ENCODE results near the gene RABGAP1L.

RABGAP1L gene

DNA sequence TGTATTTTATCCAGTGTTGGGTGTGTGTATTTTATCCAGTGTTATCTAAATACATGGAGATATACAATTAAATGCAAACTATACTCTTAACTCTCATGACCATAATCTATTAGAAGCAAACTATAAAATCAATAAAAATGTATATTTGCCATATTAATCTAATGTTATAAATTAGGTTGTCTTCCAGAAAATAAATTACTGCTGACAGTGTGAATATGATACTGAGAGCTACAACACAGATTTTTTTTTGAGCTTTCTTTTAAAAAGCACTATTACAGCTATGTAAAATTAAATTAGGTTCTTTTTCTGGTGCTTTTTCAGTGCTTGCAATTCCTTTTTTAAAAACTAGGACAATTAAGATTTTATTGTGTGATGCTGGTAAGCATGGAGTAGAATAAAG lies 269.4 kb downstream of the RABGAP1L start:
- TF ChIP-seq, protein P1, sequence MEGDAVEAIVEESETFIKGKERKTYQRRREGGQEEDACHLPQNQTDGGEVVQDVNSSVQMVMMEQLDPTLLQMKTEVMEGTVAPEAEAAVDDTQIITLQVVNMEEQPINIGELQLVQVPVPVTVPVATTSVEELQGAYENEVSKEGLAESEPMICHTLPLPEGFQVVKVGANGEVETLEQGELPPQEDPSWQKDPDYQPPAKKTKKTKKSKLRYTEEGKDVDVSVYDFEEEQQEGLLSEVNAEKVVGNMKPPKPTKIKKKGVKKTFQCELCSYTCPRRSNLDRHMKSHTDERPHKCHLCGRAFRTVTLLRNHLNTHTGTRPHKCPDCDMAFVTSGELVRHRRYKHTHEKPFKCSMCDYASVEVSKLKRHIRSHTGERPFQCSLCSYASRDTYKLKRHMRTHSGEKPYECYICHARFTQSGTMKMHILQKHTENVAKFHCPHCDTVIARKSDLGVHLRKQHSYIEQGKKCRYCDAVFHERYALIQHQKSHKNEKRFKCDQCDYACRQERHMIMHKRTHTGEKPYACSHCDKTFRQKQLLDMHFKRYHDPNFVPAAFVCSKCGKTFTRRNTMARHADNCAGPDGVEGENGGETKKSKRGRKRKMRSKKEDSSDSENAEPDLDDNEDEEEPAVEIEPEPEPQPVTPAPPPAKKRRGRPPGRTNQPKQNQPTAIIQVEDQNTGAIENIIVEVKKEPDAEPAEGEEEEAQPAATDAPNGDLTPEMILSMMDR (IDR thresholded peaks at IDR 0.05; ENCODE audit: insufficient read depth, low read depth, low read length, missing control alignments): no peak
- H3K4me3 ChIP-seq (ENCODE audit: low read length): no peak overlapping the region
- no peak for DNase-seq (ENCODE audit: low read depth)

DNA sequence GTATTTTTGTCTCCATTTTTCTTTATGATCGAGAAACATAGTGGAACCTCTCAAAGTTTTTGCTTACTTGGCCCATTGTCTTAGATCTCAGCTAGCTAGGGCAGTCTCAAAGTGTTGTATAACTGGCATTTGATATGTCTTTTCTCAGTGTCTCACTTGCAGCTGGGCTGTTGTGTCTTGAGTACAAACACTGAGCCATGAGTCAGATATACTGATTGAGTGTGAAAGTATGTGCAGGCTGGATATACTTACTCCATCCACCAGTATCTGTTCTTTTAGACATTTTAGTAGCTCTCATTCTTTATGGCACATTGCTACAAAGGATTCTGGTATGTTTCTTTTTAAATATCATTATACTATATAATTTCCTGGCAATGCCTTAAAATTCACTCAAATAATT lies 274.1 kb downstream of the RABGAP1L start:
- no peak overlapping the region for H3K4me3 ChIP-seq (ENCODE audit: low read length)
- DNase-seq (ENCODE audit: low read depth): peak; percentile 76
- TF ChIP-seq, protein P1 (IDR thresholded peaks at IDR 0.05; ENCODE audit: insufficient read depth, low read depth, low read length, missing control alignments): no peak

DNA sequence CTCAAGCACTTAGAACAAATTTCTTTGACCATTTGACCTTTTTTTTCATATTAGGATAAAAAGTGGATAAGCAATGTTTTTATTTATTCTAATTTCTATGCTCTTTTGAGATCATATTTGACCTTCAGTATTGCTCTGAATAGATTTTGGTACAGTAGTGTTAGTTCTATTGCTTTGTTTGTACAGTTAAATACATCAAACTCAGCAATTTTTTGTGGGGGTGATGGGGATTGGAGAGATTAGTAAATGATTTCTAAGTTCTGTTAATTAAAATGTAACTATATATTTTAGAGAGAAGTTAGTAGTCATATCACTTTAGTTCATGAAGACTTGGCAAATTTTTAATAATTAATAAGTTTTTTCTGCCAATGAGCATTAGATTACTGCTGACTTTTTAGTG lies 286.0 kb downstream of the RABGAP1L start:
- TF ChIP-seq, protein P1 (IDR thresholded peaks at IDR 0.05; ENCODE audit: insufficient read depth, low read depth, low read length, missing control alignments): no peak
- H3K4me3 ChIP-seq (ENCODE audit: low read length): no peak overlapping the region
- no peak for DNase-seq (ENCODE audit: low read depth)

DNA sequence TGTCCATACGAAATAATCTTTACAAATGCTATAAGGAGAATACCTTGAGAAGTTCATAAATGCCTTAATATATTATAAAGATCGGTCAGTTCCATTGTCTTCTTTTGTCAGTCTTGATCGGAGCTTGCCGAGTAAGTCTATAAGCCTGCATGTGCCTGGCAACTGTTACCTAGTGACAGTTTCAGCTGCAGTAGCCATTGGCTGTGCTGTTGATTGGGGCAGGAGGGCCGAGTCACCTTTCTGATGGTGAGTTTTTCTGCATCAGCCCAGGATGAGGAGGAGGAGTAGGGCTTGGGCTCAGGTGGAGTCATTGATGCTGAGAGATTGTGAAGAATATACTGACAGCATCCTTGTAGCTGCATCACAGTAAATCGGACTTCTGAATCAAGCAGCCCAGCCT lies 286.5 kb downstream of the RABGAP1L start:
- H3K4me3 ChIP-seq (ENCODE audit: low read length): no peak overlapping the region
- TF ChIP-seq, protein P1 (IDR thresholded peaks at IDR 0.05; ENCODE audit: insufficient read depth, low read depth, low read length, missing control alignments): no peak
- peak; percentile 14 for DNase-seq (ENCODE audit: low read depth)

DNA sequence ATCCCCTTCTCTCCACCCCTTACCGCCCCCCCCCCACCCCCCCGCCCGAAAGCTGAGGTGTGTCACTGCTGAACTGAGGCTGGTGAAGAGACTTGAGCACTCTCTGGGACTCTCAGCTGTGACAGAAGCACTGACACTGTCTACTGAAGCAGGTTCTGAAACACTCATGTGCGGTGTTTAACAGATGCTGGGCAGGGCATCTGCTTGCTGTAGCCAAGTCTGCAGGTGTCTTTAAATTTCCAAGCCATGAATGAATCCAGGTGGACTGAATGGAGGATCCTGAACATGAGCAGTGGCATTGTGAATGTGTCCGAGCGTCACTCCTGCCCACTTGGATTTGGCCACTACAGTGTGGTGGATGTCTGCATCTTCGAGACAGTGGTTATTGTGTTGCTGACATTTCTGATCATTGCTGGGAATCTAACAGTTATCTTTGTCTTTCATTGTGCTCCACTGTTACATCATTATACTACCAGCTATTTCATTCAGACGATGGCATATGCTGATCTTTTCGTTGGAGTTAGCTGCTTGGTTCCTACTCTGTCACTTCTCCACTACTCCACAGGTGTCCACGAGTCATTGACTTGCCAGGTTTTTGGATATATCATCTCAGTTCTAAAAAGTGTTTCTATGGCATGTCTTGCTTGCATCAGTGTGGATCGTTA lies 288.7 kb downstream of the RABGAP1L start, which contains the start of gene GPR52:
Gene GPR52 (plus strand): TSS at position 99 of the 665 bp plus-strand sequence. CDS start 148 bp downstream, at position 247.
- DNase-seq (ENCODE audit: low read depth): no peak
- TF ChIP-seq, protein P1 (IDR thresholded peaks at IDR 0.05; ENCODE audit: insufficient read depth, low read depth, low read length, missing control alignments): no peak
- H3K4me3 ChIP-seq (ENCODE audit: low read length): no peak within 1 kb of the TSS

DNA sequence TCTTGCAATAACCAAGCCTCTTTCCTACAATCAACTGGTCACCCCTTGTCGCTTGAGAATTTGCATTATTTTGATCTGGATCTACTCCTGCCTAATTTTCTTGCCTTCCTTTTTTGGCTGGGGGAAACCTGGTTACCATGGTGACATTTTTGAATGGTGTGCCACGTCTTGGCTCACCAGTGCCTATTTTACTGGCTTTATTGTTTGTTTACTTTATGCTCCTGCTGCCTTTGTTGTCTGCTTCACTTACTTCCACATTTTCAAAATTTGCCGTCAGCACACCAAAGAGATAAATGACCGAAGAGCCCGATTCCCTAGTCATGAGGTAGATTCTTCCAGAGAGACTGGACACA lies 289.2 kb downstream of the RABGAP1L start:
- no peak for DNase-seq (ENCODE audit: low read depth)
- TF ChIP-seq, protein P1 (IDR thresholded peaks at IDR 0.05; ENCODE audit: insufficient read depth, low read depth, low read length, missing control alignments): no peak
- no peak overlapping the region for H3K4me3 ChIP-seq (ENCODE audit: low read length)

DNA sequence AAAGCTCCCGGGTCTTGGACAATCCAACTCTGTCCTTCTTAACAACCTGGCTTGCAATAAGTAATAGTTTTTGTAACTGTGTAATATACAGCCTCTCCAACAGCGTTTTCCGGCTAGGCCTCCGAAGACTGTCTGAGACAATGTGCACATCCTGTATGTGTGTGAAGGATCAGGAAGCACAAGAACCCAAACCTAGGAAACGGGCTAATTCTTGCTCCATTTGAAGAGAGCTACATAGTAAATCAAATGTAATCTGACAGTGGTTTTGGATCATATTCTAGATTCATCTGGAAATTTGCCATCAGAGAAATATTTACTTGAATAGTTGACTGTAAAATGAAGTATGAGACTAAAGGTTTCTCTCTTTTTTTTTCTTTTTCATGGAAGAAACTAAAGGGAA lies 289.7 kb downstream of the RABGAP1L start:
- no peak overlapping the region for H3K4me3 ChIP-seq (ENCODE audit: low read length)
- TF ChIP-seq, protein P1 (IDR thresholded peaks at IDR 0.05; ENCODE audit: insufficient read depth, low read depth, low read length, missing control alignments): no peak
- no peak for DNase-seq (ENCODE audit: low read depth)
